ENCODE measurements around the gene CFTR.

Gene CFTR

GRCh38 chr7:117669818-117670217 is 190.0 kb downstream of the CFTR start:
- H3K9me3 ChIP-seq (ENCODE audit: severe bottlenecking): no peaks in the 10 kb centered on the region
- H3K4me3 ChIP-seq (ENCODE audit: severe bottlenecking): no peak overlapping the region
- ATAC-seq (ENCODE audit: low read depth): no peak
- no peaks in the 10 kb centered on the region for H3K27me3 ChIP-seq (ENCODE audit: insufficient read depth, poor library complexity, severe bottlenecking)
- H3K27ac ChIP-seq (ENCODE audit: poor library complexity, severe bottlenecking): no peak overlapping the region
- peak; percentile 32 for TF ChIP-seq CTCF (IDR thresholded peaks at IDR 0.05; ENCODE audit: poor library complexity, severe bottlenecking)
- no peaks in the 10 kb centered on the region for H3K36me3 ChIP-seq (ENCODE audit: low read depth)
- H3K4me1 ChIP-seq (ENCODE audit: insufficient read depth, poor library complexity, severe bottlenecking): no peaks in the 10 kb centered on the region
- DNase-seq (ENCODE audit: low spot score): no peak

- H3K4me1 ChIP-seq (ENCODE audit: insufficient read depth, poor library complexity, severe bottlenecking): no peaks in the 10 kb centered on the region
- no peak for DNase-seq (ENCODE audit: low spot score)
- no peaks in the 10 kb centered on the region for H3K27me3 ChIP-seq (ENCODE audit: insufficient read depth, poor library complexity, severe bottlenecking)
- no peak overlapping the region for H3K27ac ChIP-seq (ENCODE audit: poor library complexity, severe bottlenecking)
- ATAC-seq (ENCODE audit: low read depth): no peak
- H3K36me3 ChIP-seq (ENCODE audit: low read depth): no peaks in the 10 kb centered on the region
- H3K9me3 ChIP-seq (ENCODE audit: severe bottlenecking): no peaks in the 10 kb centered on the region
- TF ChIP-seq CTCF (IDR thresholded peaks at IDR 0.05; ENCODE audit: poor library complexity, severe bottlenecking): no peak
- no peak overlapping the region for H3K4me3 ChIP-seq (ENCODE audit: severe bottlenecking)
Observed at GRCh38 chr7:117672453-117672852, 192.6 kb downstream of the CFTR start.

GRCh38 chr7:117673367-117673766 is 193.5 kb downstream of the CFTR start:
- no peak for TF ChIP-seq CTCF (IDR thresholded peaks at IDR 0.05; ENCODE audit: poor library complexity, severe bottlenecking)
- Histone ChIP-seq H3K4me3 (ENCODE audit: severe bottlenecking) (no peak overlapping the region), H3K27me3 (ENCODE audit: insufficient read depth, poor library complexity, severe bottlenecking) (no peaks in the 10 kb centered on the region), H3K36me3 (ENCODE audit: low read depth) (no peaks in the 10 kb centered on the region), H3K27ac (ENCODE audit: poor library complexity, severe bottlenecking) (no peak overlapping the region), H3K4me1 (ENCODE audit: insufficient read depth, poor library complexity, severe bottlenecking) (no peaks in the 10 kb centered on the region), H3K9me3 (ENCODE audit: severe bottlenecking) (no peaks in the 10 kb centered on the region)
- DNase-seq (ENCODE audit: low spot score) (no peak), ATAC-seq (ENCODE audit: low read depth) (no peak)

- Histone ChIP-seq H3K4me1 (ENCODE audit: insufficient read depth, poor library complexity, severe bottlenecking) (no peaks in the 10 kb centered on the region), H3K36me3 (ENCODE audit: low read depth) (no peaks in the 10 kb centered on the region), H3K27ac (ENCODE audit: poor library complexity, severe bottlenecking) (no peak overlapping the region), H3K9me3 (ENCODE audit: severe bottlenecking) (no peaks in the 10 kb centered on the region), H3K4me3 (ENCODE audit: severe bottlenecking) (no peak overlapping the region), H3K27me3 (ENCODE audit: insufficient read depth, poor library complexity, severe bottlenecking) (no peaks in the 10 kb centered on the region)
- peak; percentile 52 for TF ChIP-seq CTCF (IDR thresholded peaks at IDR 0.05; ENCODE audit: poor library complexity, severe bottlenecking)
- ATAC-seq (ENCODE audit: low read depth) (peak; percentile 61; the same call in 1 of the 3 replicates), DNase-seq (ENCODE audit: low spot score) (no peak)
Observed at GRCh38 chr7:117673839-117674238, 194.0 kb downstream of the CFTR start.

- no peak for ATAC-seq (ENCODE audit: low read depth)
- H3K9me3 ChIP-seq (ENCODE audit: severe bottlenecking): no peaks in the 10 kb centered on the region
- no peak overlapping the region for H3K27ac ChIP-seq (ENCODE audit: poor library complexity, severe bottlenecking)
- no peak overlapping the region for H3K4me3 ChIP-seq (ENCODE audit: severe bottlenecking)
- no peak for TF ChIP-seq CTCF (IDR thresholded peaks at IDR 0.05; ENCODE audit: poor library complexity, severe bottlenecking)
- no peaks in the 10 kb centered on the region for H3K36me3 ChIP-seq (ENCODE audit: low read depth)
- H3K27me3 ChIP-seq (ENCODE audit: insufficient read depth, poor library complexity, severe bottlenecking): no peaks in the 10 kb centered on the region
- no peaks in the 10 kb centered on the region for H3K4me1 ChIP-seq (ENCODE audit: insufficient read depth, poor library complexity, severe bottlenecking)
- no peak for DNase-seq (ENCODE audit: low spot score)
Observed at GRCh38 chr7:117674617-117675016, 194.8 kb downstream of the CFTR start.

Measured in RWPE2 (cell line).